Endothelial cell of umbilical vein (primary cell): Measurements from ENCODE around the gene GRAMD1A. TPM values are rescaled to one million over a fixed set of nuclear protein-coding genes. Genes with fewer than 3 reads are reported as not detected.

Experiments used
- BruUV-seq: library from RNA; stranded (reverse); fragments of 400-500 nt; replicated peaks from 2 replicates; lab custom pipeline; 2021; lab: Mats Ljungman, UMichigan
- CTCF ChIA-PET: fragments of 300-600, 350-600 bp; sonication (Branson Sonifier 250); formaldehyde crosslinking; loops from one replicate; lab custom pipeline; 2021; ENCODE audit warnings: antibody characterized with exemption, inconsistent platforms; lab: Charles Lee
- POLR2A ChIA-PET: fragments of 300-600, 350-600 bp; sonication (Branson Sonifier 250); formaldehyde crosslinking; loops from one replicate; lab custom pipeline; 2021; ENCODE audit warnings: antibody characterized with exemption, inconsistent platforms; lab: Charles Lee
- DNase-seq: peaks from one replicate; pipeline ENCODE4 v3.0.0-alpha.2; 2011; ENCODE audit warnings: low read depth, low spot score
- FAIRE-seq: peaks from 2 replicates; lab custom pipeline; 2011; peaks lifted over from hg19 to GRCh38; lab: Jason Lieb, UNC
- H2AFZ ChIP-seq: 2 replicates; pipeline ENCODE4 v1.6.0; 2012; ENCODE audit warnings: low read depth, low read length, control low read depth, inconsistent platforms
- H3K27ac ChIP-seq: 2 replicates; pipeline ENCODE4 v1.5.1; 2011; ENCODE audit warnings: low read depth, mild to moderate bottlenecking, control low read depth, low read length, moderate library complexity; ENCODE audit not compliant: insufficient read depth
- H3K27me3 ChIP-seq, 2 experiments: 2 replicates each; pipeline versions ENCODE4 v1.6.0 to v1.6.1; 2011; ENCODE audit warnings: low read length in 2 of 2, mixed read lengths in 1 of 2; ENCODE audit not compliant: control insufficient read depth in 2 of 2, insufficient read depth in 2 of 2
- H3K36me3 ChIP-seq, 2 experiments: 2 replicates in 1 of 2; 3 replicates in 1 of 2; pipeline ENCODE4 v1.5.1; 2011; ENCODE audit warnings: low read length in 2 of 2, mild to moderate bottlenecking in 1 of 2, moderate library complexity in 1 of 2; ENCODE audit not compliant: control insufficient read depth in 2 of 2, insufficient read depth in 2 of 2; ENCODE audit errors: extremely low read depth in 1 of 2
- H3K4me1 ChIP-seq: 3 replicates; pipeline ENCODE4 v1.5.1; 2011; ENCODE audit warnings: mild to moderate bottlenecking, low read length; ENCODE audit not compliant: control insufficient read depth, insufficient read depth; ENCODE audit errors: extremely low read depth
- H3K4me2 ChIP-seq: 2 replicates; pipeline ENCODE4 v1.6.1; 2011; ENCODE audit warnings: low read length, control low read depth, mixed read lengths; ENCODE audit not compliant: insufficient read depth
- H3K4me3 ChIP-seq, 3 experiments: fragments of 200-600 bp in 1 of 3; sonication (generic), shearing (Covaris generic) in 1 of 3; replicated peaks in 1 of 3; 2 replicates each; pipeline ENCODE4 v1.5.1; 2011 to 2016; ENCODE audit warnings: control low read depth in 3 of 3, low read length in 3 of 3, mild to moderate bottlenecking in 2 of 3, inconsistent platforms in 1 of 3, low read depth in 1 of 3, moderate library complexity in 1 of 3; ENCODE audit not compliant: insufficient read depth in 1 of 3
- H3K79me2 ChIP-seq: 2 replicates; pipeline ENCODE4 v1.6.0; 2012; ENCODE audit warnings: low read length, inconsistent platforms; ENCODE audit not compliant: control insufficient read depth, insufficient read depth
- H3K9ac ChIP-seq: replicated peaks from 2 replicates; pipeline ENCODE3; 2011; ENCODE audit warnings: low read length, control low read depth; ENCODE audit not compliant: insufficient read depth; ENCODE audit errors: extremely low read depth
- H3K9me1 ChIP-seq: replicated peaks from 3 replicates; pipeline ENCODE4 v1.6.0; 2011; ENCODE audit warnings: mild to moderate bottlenecking, low read length; ENCODE audit not compliant: control insufficient read depth, insufficient read depth; ENCODE audit errors: extremely low read depth
- H3K9me3 ChIP-seq: replicated peaks from 2 replicates; pipeline ENCODE4 v1.5.1; 2012; ENCODE audit warnings: low read length, inconsistent platforms; ENCODE audit not compliant: control insufficient read depth, insufficient read depth
- H4K20me1 ChIP-seq: replicated peaks from 2 replicates; pipeline ENCODE3; 2011; ENCODE audit warnings: mild to moderate bottlenecking, low read length; ENCODE audit not compliant: control insufficient read depth, insufficient read depth; ENCODE audit errors: extremely low read depth
- CTCF ChIP-seq, 2 donors: IDR thresholded peaks; 1 replicate in 1 of 2; 2 replicates in 1 of 2; pipeline ENCODE4 v1.5.1; 2011; ENCODE audit warnings: low read length in 2 of 2, mild to moderate bottlenecking in 2 of 2, moderate library complexity in 2 of 2, control low read depth in 1 of 2, inconsistent platforms in 1 of 2, low read depth in 1 of 2; ENCODE audit not compliant: insufficient read depth in 1 of 2; ENCODE audit errors: extremely low read depth in 1 of 2
- EZH2 ChIP-seq: IDR thresholded peaks from 2 replicates; pipeline ENCODE4 v1.6.1; 2012; ENCODE audit warnings: borderline replicate concordance, low read depth, mild to moderate bottlenecking, moderate library complexity, low read length, inconsistent platforms; ENCODE audit not compliant: severe bottlenecking
- FOS ChIP-seq: IDR thresholded peaks from 2 replicates; pipeline ENCODE4 v1.6.1; 2011; ENCODE audit warnings: mild to moderate bottlenecking, low read length, moderate library complexity, borderline replicate concordance; ENCODE audit not compliant: insufficient read depth
- GATA2 ChIP-seq: IDR thresholded peaks from 2 replicates; pipeline ENCODE4 v1.7.0; 2011; ENCODE audit warnings: low read depth, mild to moderate bottlenecking, moderate library complexity, mixed read lengths, low read length; ENCODE audit not compliant: insufficient read length, insufficient read depth
- JUN ChIP-seq: IDR thresholded peaks from 2 replicates; pipeline ENCODE4 v1.6.1; 2011; ENCODE audit warnings: borderline replicate concordance, low read depth; ENCODE audit not compliant: insufficient read length, insufficient read depth
- MYC ChIP-seq: IDR thresholded peaks from one replicate; pipeline ENCODE4 v1.6.1; 2011; ENCODE audit warnings: mild to moderate bottlenecking, low read depth, low read length
- POLR2A ChIP-seq: IDR thresholded peaks from 2 replicates; pipeline ENCODE4 v1.6.1; 2012; ENCODE audit warnings: low read depth, mild to moderate bottlenecking, control low read depth, low read length
- POLR2AphosphoS5 ChIP-seq: IDR thresholded peaks from 2 replicates; pipeline ENCODE4 v1.6.1; 2012; ENCODE audit warnings: low read depth, mild to moderate bottlenecking, control low read depth, low read length, moderate library complexity; ENCODE audit not compliant: insufficient read depth
- dilution Hi-C: fragments of 300-500 bp; cut with MboI; formaldehyde crosslinking; loops from one replicate; pipeline ENCODE4 v1.15.0; 2019; ENCODE audit warnings: low sequenced_read_pairs; ENCODE audit not compliant: extremely low pct_ligation_motif_present
- intact Hi-C: fragments of 100-400 bp; cut with micrococcal nuclease; formaldehyde crosslinking; loops from one replicate; pipeline ENCODE4 v1.10.0; 2022
- polyA plus RNA-seq, 4 experiments: library from polyadenylated mRNA; depleted of rRNA in 3 of 4; stranded (reverse) in 3 of 4; unstranded in 1 of 4; fragments of >200 nt; gene quantifications; 2 replicates each; pipeline versions ENCODE4 v1.2.1 to v1.2.3, GENCODE V29; 2011 to 2012; ENCODE audit warnings: missing spikeins in 1 of 4
- total RNA-seq: library from RNA; stranded (reverse); gene quantifications from 2 replicates; pipeline ENCODE4 v1.2.3, GENCODE V29; 2021
- TF ChIP-seq, protein P1 (sequence below): IDR thresholded peaks from 2 replicates; pipeline ENCODE4 v1.6.1; 2011; ENCODE audit not compliant: insufficient read depth, insufficient read length

Gene GRAMD1A
- total and polyA plus RNA-seq, 2 donors (not counting 3 experiments of a cell fraction or from before 2014, with no cell fraction given), result 127 to 130 TPM

- H3K4me2 ChIP-seq, result no peak overlapping the region
- H3K36me3 ChIP-seq, result peaks cover 3 to 47% of the 10 kb centered on the region in 2 experiments
- no peak overlapping the region for H3K9ac ChIP-seq
- no peaks in the 10 kb centered on the region for H3K27me3 ChIP-seq
- DNase-seq (no peak), FAIRE-seq (no peak)
- no peaks in the 10 kb centered on the region for H3K9me3 ChIP-seq
- BruUV-seq, result no TSS peak
- H3K9me1 ChIP-seq, result no peaks in the 10 kb centered on the region
- TF ChIP-seq POLR2AphosphoS5, result no peak
- TF ChIP-seq MYC, result no peak
- TF ChIP-seq FOS, result no peak
- no peak for TF ChIP-seq POLR2A
- no peak for TF ChIP-seq CTCF (IDR thresholded peaks at IDR 0.05; ENCODE audit: extremely low read depth in 1 of 2, insufficient read depth in 1 of 2, low read depth in 1 of 2, low read length in 2 of 2)
- TF ChIP-seq, protein P1, sequence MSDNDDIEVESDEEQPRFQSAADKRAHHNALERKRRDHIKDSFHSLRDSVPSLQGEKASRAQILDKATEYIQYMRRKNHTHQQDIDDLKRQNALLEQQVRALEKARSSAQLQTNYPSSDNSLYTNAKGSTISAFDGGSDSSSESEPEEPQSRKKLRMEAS, result no peak
- TF ChIP-seq GATA2, result no peak
- no peak for TF ChIP-seq EZH2
- no peak for TF ChIP-seq JUN
- H4K20me1 ChIP-seq, result no peaks in the 10 kb centered on the region
- ChIA-PET POLR2A (no interaction called here), CTCF (interaction anchor here (0.8 to 2.0 kb wide), 5 partner anchors 11 to 186 kb away, joined by 3 to 8 read pairs (median 3); no protein-coding TSS in a partner anchor)
- intact Hi-C loops, result no loop called here
- no peak overlapping the region for H3K4me3 ChIP-seq
- peaks cover 2% of the 10 kb centered on the region for H3K4me1 ChIP-seq
- no peak overlapping the region for H3K27ac ChIP-seq
- no peaks in the 10 kb centered on the region for H3K79me2 ChIP-seq
- dilution Hi-C loops, result no loop called here
- H2AFZ ChIP-seq, result no peak overlapping the region
Observed at GRCh38 chr19:35027009-35027408, 26.9 kb downstream of the GRAMD1A start.
